IMR-90 (cell line): Measurements from ENCODE around the gene AADACL3. TPM values are rescaled to one million over a fixed set of nuclear protein-coding genes. Genes with fewer than 3 reads are reported as not detected.

Experiments used
- ATAC-seq: fragments of 200-7000 bp; cut with Tn5 transposase; 2 replicates; pipeline ENCODE4 v1.9.1; 2020; ENCODE audit warnings: low read depth, mild to moderate bottlenecking, moderate library complexity
- BruUV-seq: library from RNA; stranded (reverse); fragments of 400-500 nt; replicated peaks from 2 replicates; lab custom pipeline; 2021; lab: Mats Ljungman, UMichigan
- CTCF ChIA-PET: fragments of 300-600 bp; formaldehyde crosslinking; extraction: SDS; loops from one replicate; lab custom pipeline; 2021; ENCODE audit warnings: antibody characterized with exemption; lab: Yijun Ruan, JAX
- POLR2A ChIA-PET: fragments of 300-600 bp; sonication (Branson Sonifier 250); formaldehyde crosslinking; loops from one replicate; lab custom pipeline; 2022; ENCODE audit warnings: antibody characterized with exemption; ENCODE audit not compliant: unreplicated experiment; lab: Charles Lee
- DNase-seq: peaks from one replicate; pipeline ENCODE4 v3.0.0; 2013
- H2AFZ ChIP-seq: replicated peaks from 2 replicates; pipeline ENCODE3; 2013; ENCODE audit warnings: low read length, mild to moderate bottlenecking; ENCODE audit not compliant: poor library complexity
- H2AK5ac ChIP-seq: 2 replicates; pipeline ENCODE4 v1.6.1; 2013; ENCODE audit warnings: low read depth, low read length, inconsistent platforms
- H2AK9ac ChIP-seq: replicated peaks from 2 replicates; pipeline ENCODE3; 2013; ENCODE audit warnings: mild to moderate bottlenecking, low read depth, low read length, moderate library complexity; ENCODE audit not compliant: poor library complexity
- H2BK120ac ChIP-seq: 2 replicates; pipeline ENCODE4 v1.6.1; 2013; ENCODE audit warnings: low read depth, low read length, inconsistent platforms
- H2BK15ac ChIP-seq: 3 replicates; pipeline ENCODE4 v1.6.1; 2013; ENCODE audit warnings: low read depth, low read length, inconsistent platforms
- H2BK20ac ChIP-seq: 2 replicates; pipeline ENCODE4 v1.6.1; 2013; ENCODE audit warnings: low read depth, mild to moderate bottlenecking, inconsistent platforms, low read length, moderate library complexity
- H2BK5ac ChIP-seq: 2 replicates; pipeline ENCODE4 v1.6.1; 2013; ENCODE audit warnings: mild to moderate bottlenecking, low read depth, low read length, inconsistent platforms; ENCODE audit not compliant: poor library complexity, severe bottlenecking
- H3K14ac ChIP-seq: replicated peaks from 2 replicates; pipeline ENCODE4 v1.6.1; 2013; ENCODE audit warnings: low read depth, low read length, inconsistent platforms
- H3K18ac ChIP-seq: 2 replicates; pipeline ENCODE4 v1.6.1; 2013; ENCODE audit warnings: low read depth, low read length, control low read depth
- H3K23ac ChIP-seq: 2 replicates; pipeline ENCODE4 v1.6.1; 2013; ENCODE audit warnings: low read depth, low read length, inconsistent platforms
- H3K27ac ChIP-seq: 2 replicates; pipeline ENCODE4 v1.5.1; 2013; ENCODE audit warnings: mild to moderate bottlenecking, control low read depth, low read length; ENCODE audit not compliant: insufficient read depth
- H3K27me3 ChIP-seq: 2 replicates; pipeline ENCODE4 v1.6.1; 2013; ENCODE audit warnings: low read length; ENCODE audit not compliant: control insufficient read depth, insufficient read depth
- H3K36me3 ChIP-seq: 2 replicates; pipeline ENCODE4 v1.6.1; 2013; ENCODE audit warnings: low read length, mixed read lengths; ENCODE audit not compliant: control insufficient read depth, insufficient read depth
- H3K4ac ChIP-seq: 2 replicates; pipeline ENCODE4 v1.6.1; 2013; ENCODE audit warnings: low read depth, low read length, inconsistent platforms
- H3K4me1 ChIP-seq: 2 replicates; pipeline ENCODE4 v1.6.1; 2013; ENCODE audit warnings: low read length, mixed read lengths; ENCODE audit not compliant: control insufficient read depth, insufficient read depth
- H3K4me2 ChIP-seq: 2 replicates; pipeline ENCODE4 v1.6.1; 2013; ENCODE audit warnings: low read depth, mild to moderate bottlenecking, control low read depth, low read length, moderate library complexity
- H3K4me3 ChIP-seq: 2 replicates; pipeline ENCODE4 v1.5.1; 2013; ENCODE audit warnings: low read depth, mild to moderate bottlenecking, control low read depth, low read length, moderate library complexity; ENCODE audit not compliant: insufficient read depth
- H3K56ac ChIP-seq: 2 replicates; pipeline ENCODE4 v1.6.1; 2013; ENCODE audit warnings: low read length, inconsistent platforms; ENCODE audit not compliant: insufficient read depth; ENCODE audit errors: extremely low read depth
- H3K79me1 ChIP-seq, 2 experiments: 2 replicates each; pipeline ENCODE4 v1.6.1; 2013; ENCODE audit warnings: low read length in 2 of 2, inconsistent platforms in 1 of 2, low read depth in 1 of 2
- H3K9ac ChIP-seq: 2 replicates; pipeline ENCODE4 v1.6.1; 2013; ENCODE audit warnings: low read depth, low read length, control low read depth
- H3K9me1 ChIP-seq: 2 replicates; pipeline ENCODE4 v1.6.1; 2013; ENCODE audit warnings: low read length, inconsistent platforms; ENCODE audit not compliant: insufficient read depth
- H3K9me3 ChIP-seq: 2 replicates; pipeline ENCODE4 v1.6.1; 2013; ENCODE audit warnings: low read length; ENCODE audit not compliant: control insufficient read depth, insufficient read depth
- H4K20me1 ChIP-seq: 2 replicates; pipeline ENCODE4 v1.6.1; 2013; ENCODE audit warnings: low read length, inconsistent platforms; ENCODE audit not compliant: insufficient read depth
- H4K5ac ChIP-seq: 2 replicates; pipeline ENCODE4 v1.6.1; 2013; ENCODE audit warnings: mild to moderate bottlenecking, low read depth, low read length, control low read depth
- H4K8ac ChIP-seq, 2 experiments: 2 replicates each; pipeline ENCODE4 v1.6.1; 2013; ENCODE audit warnings: low read depth in 2 of 2, low read length in 2 of 2, control low read depth in 1 of 2, inconsistent platforms in 1 of 2
- H4K91ac ChIP-seq: 2 replicates; pipeline ENCODE4 v1.6.1; 2013; ENCODE audit warnings: low read depth, low read length, inconsistent platforms; ENCODE audit not compliant: insufficient read depth
- BHLHE40 ChIP-seq: fragments of 150-350 bp; IDR thresholded peaks from 2 replicates; pipeline ENCODE4 v1.6.1; 2016; ENCODE audit warnings: mild to moderate bottlenecking, low read depth, low read length
- CEBPB ChIP-seq: IDR thresholded peaks from 2 replicates; pipeline ENCODE4 v1.6.1; 2012; ENCODE audit warnings: low read depth, low read length, improper control_type of control experiment
- CHD1 ChIP-seq: IDR thresholded peaks from 2 replicates; pipeline ENCODE4 v1.6.1; 2012; ENCODE audit warnings: low read depth, low read length, improper control_type of control experiment
- CTCF ChIP-seq: conservative IDR thresholded peaks from 2 replicates; pipeline ENCODE4 v1.5.1; 2012; ENCODE audit warnings: mild to moderate bottlenecking, low read depth, low read length, improper control_type of control experiment
- ELK1 ChIP-seq: fragments of 150-350 bp; IDR thresholded peaks from 2 replicates; pipeline ENCODE4 v1.6.1; 2016; ENCODE audit warnings: low read depth, mild to moderate bottlenecking, low read length, moderate library complexity, borderline replicate concordance
- FOS ChIP-seq: fragments of 150-350 bp; IDR thresholded peaks from 2 replicates; pipeline ENCODE4 v1.6.1; 2016; ENCODE audit warnings: low read depth, low read length
- MAFK ChIP-seq: IDR thresholded peaks from 2 replicates; pipeline ENCODE4 v1.6.1; 2012; ENCODE audit warnings: low read depth, low read length, improper control_type of control experiment
- MAZ ChIP-seq: IDR thresholded peaks from 2 replicates; pipeline ENCODE4 v1.6.1; 2012; ENCODE audit warnings: low read depth, mild to moderate bottlenecking, low read length, improper control_type of control experiment, moderate library complexity, borderline replicate concordance
- MXI1 ChIP-seq: IDR thresholded peaks from 2 replicates; pipeline ENCODE4 v1.6.1; 2012; ENCODE audit warnings: low read depth, mild to moderate bottlenecking, low read length, moderate library complexity, borderline replicate concordance
- NFE2L2 ChIP-seq: fragments of 150-350 bp; IDR thresholded peaks from 2 replicates; pipeline ENCODE4 v1.6.1; 2016; ENCODE audit warnings: low read depth, mild to moderate bottlenecking, low read length
- POLR2A ChIP-seq: IDR thresholded peaks from 2 replicates; pipeline ENCODE4 v1.6.1; 2012; ENCODE audit warnings: mild to moderate bottlenecking, low read depth, low read length
- RAD21 ChIP-seq: IDR thresholded peaks from 2 replicates; pipeline ENCODE4 v1.6.1; 2012; ENCODE audit warnings: low read length, improper control_type of control experiment
- RCOR1 ChIP-seq: IDR thresholded peaks from 2 replicates; pipeline ENCODE4 v1.6.1; 2012; ENCODE audit warnings: mild to moderate bottlenecking, low read length, improper control_type of control experiment; ENCODE audit not compliant: insufficient replicate concordance
- RFX5 ChIP-seq: IDR thresholded peaks from 2 replicates; pipeline ENCODE4 v1.8.0; 2012; ENCODE audit warnings: low read depth, mild to moderate bottlenecking, low read length, moderate library complexity
- SMC3 ChIP-seq: fragments of 150-350 bp; IDR thresholded peaks from 2 replicates; pipeline ENCODE4 v1.6.1; 2016; ENCODE audit warnings: low read depth, mild to moderate bottlenecking, antibody characterized with exemption, low read length, moderate library complexity
- WGBS, 2 experiments: methylation state at CpG; one replicate each; pipeline versions ENCODE4 v1.1.5 to v1.1.7; 2013; ENCODE audit warnings: missing lambda C conversion rate in 2 of 2; ENCODE audit not compliant: insufficient read length in 1 of 2; ENCODE audit errors: extremely low coverage in 2 of 2; 5-methylcytosine and 5-hydroxymethylcytosine counted together
- dilution Hi-C: fragments of 300-500 bp; cut with HindIII; formaldehyde crosslinking; loops from one replicate; pipeline ENCODE4 v1.14.3; 2018; ENCODE audit warnings: low sequenced_read_pairs; ENCODE audit not compliant: unreplicated experiment
- in situ Hi-C: fragments of 300-500 bp; cut with MboI; formaldehyde crosslinking; loops from 3 replicates; pipeline ENCODE4 v1.14.3; 2019; ENCODE audit warnings: low sequenced_read_pairs, inconsistent platforms, mixed read lengths
- intact Hi-C: fragments of 100-400 bp; cut with micrococcal nuclease; formaldehyde crosslinking; loops from 2 replicates; pipeline ENCODE4 v1.10.0; 2022
- polyA plus RNA-seq, 3 experiments: library from polyadenylated mRNA; depleted of rRNA; stranded (reverse); fragments of >200 nt; gene quantifications; 2 replicates each; pipeline ENCODE4 v1.2.3, GENCODE V29; 2012; ENCODE audit warnings: low replicate concordance in 1 of 3
- total RNA-seq: library from RNA; depleted of rRNA; stranded (reverse); fragments of >200 nt; gene quantifications from 2 replicates; pipeline ENCODE4 v1.2.3, GENCODE V29; 2012
- TF ChIP-seq, protein P1 (sequence below): fragments of 150-350 bp; IDR thresholded peaks from 2 replicates; pipeline ENCODE4 v1.6.1; 2017; ENCODE audit warnings: mild to moderate bottlenecking, antibody characterized with exemption, low read length, low read depth

AADACL3 gene
- total and polyA plus RNA-seq, 2 of the 4 experiments (the other 2 are of a cell fraction): not detected

GRCh38 chr1:12776801-12777557, 61.1 kb downstream of the AADACL3 start:
- Histone ChIP-seq H3K4me3 (no peak overlapping the region), H2AFZ (no peak overlapping the region), H4K8ac (no peak overlapping the region), H3K9me1 (no peaks in the 10 kb centered on the region), H3K4me1 (no peaks in the 10 kb centered on the region), H2BK20ac (no peak overlapping the region), H3K4ac (no peak overlapping the region), H2BK120ac (no peak overlapping the region), H4K5ac (no peak overlapping the region), H3K56ac (no peak overlapping the region), H2AK5ac (no peak overlapping the region), H3K9ac (no peak overlapping the region), H3K36me3 (no peaks in the 10 kb centered on the region), H3K23ac (no peak overlapping the region), H3K27ac (no peak overlapping the region), H3K14ac (no peak overlapping the region), H2AK9ac (no peak overlapping the region), H3K79me1 (no peaks in the 10 kb centered on the region), H3K18ac (no peak overlapping the region), H2BK15ac (no peak overlapping the region), H2BK5ac (no peak overlapping the region), H3K4me2 (no peak overlapping the region), H3K27me3 (no peaks in the 10 kb centered on the region), H3K9me3 (peaks cover 24% of the 10 kb centered on the region), H4K20me1 (no peaks in the 10 kb centered on the region), H4K91ac (no peak overlapping the region)
- DNase-seq (no peak), ATAC-seq (no peak)
- dilution Hi-C loops: no loop called here
- BruUV-seq: no TSS peak
- in situ Hi-C loops: no loop called here
- 92% methylated on average over 4 of the region's 15 CpGs; no CpG with 5 or more reads in 1 of the 2 experiments for WGBS, 2 experiments
- ChIA-PET POLR2A (no interaction called here), CTCF (no interaction called here)
- intact Hi-C loops: no loop called here
- TF ChIP-seq MAZ: no peak
- TF ChIP-seq POLR2A: no peak
- no peak for TF ChIP-seq MAFK
- no peak for TF ChIP-seq RCOR1
- no peak for TF ChIP-seq MXI1
- TF ChIP-seq CTCF: no peak
- TF ChIP-seq ELK1: no peak
- TF ChIP-seq, protein P1, sequence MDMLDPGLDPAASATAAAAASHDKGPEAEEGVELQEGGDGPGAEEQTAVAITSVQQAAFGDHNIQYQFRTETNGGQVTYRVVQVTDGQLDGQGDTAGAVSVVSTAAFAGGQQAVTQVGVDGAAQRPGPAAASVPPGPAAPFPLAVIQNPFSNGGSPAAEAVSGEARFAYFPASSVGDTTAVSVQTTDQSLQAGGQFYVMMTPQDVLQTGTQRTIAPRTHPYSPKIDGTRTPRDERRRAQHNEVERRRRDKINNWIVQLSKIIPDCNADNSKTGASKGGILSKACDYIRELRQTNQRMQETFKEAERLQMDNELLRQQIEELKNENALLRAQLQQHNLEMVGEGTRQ: no peak
- TF ChIP-seq BHLHE40: no peak
- TF ChIP-seq RAD21: no peak
- TF ChIP-seq CEBPB: no peak
- no peak for TF ChIP-seq CHD1
- TF ChIP-seq RFX5: no peak
- TF ChIP-seq SMC3: no peak
- no peak for TF ChIP-seq FOS
- no peak for TF ChIP-seq NFE2L2
